HCT116 (cell line): ENCODE data around the gene SLC27A2. TPM values are rescaled to one million over a fixed set of nuclear protein-coding genes. Genes with fewer than 3 reads are reported as not detected.

Experiments
- ATAC-seq: fragments of 200-7000 bp; cut with Tn5 transposase; 2 replicates; pipeline ENCODE4 v1.9.1; 2020; ENCODE audit warnings: mild to moderate bottlenecking, moderate library complexity
- BruUV-seq: library from RNA; stranded (reverse); fragments of 400-500 nt; replicated peaks from 2 replicates; lab custom pipeline; 2021; lab: Mats Ljungman, UMichigan
- CTCF ChIA-PET: fragments of 300-600 bp; sonication (Branson Sonifier 250); formaldehyde crosslinking; loops from one replicate; lab custom pipeline; 2021; ENCODE audit warnings: antibody characterized with exemption; lab: Charles Lee
- POLR2A ChIA-PET: fragments of 300-600, 350-600 bp; sonication (Branson Sonifier 250); formaldehyde crosslinking; loops from one replicate; lab custom pipeline; 2021; ENCODE audit warnings: antibody characterized with exemption; lab: Charles Lee
- RAD21 ChIA-PET, 2 experiments: fragments of 300-600 bp; sonication (Branson Sonifier 250); formaldehyde crosslinking; loops; one replicate each; lab custom pipeline; 2023; ENCODE audit warnings: low total read pairs in 2 of 2; ENCODE audit not compliant: uncharacterized antibody in 2 of 2, unreplicated experiment in 2 of 2, low non-redundant PET in 1 of 2; lab: Charles Lee
- DNase-seq: peaks from one replicate; pipeline ENCODE4 v3.0.0-alpha.2; 2010; ENCODE audit warnings: low read depth, low spot score
- H2AFZ ChIP-seq: fragments of 200-600 bp; shearing (Covaris generic), sonication (generic); 2 replicates; pipeline ENCODE4 v1.6.1; 2017; ENCODE audit warnings: low read depth, mixed run types, mixed read lengths, antibody characterized with exemption, low read length; ENCODE audit not compliant: poor library complexity, severe bottlenecking
- H3K27ac ChIP-seq: 2 replicates; pipeline ENCODE4 v1.5.1; 2012; ENCODE audit warnings: low read depth, low read length
- H3K27me3 ChIP-seq: fragments of 200-600 bp; sonication (generic); 2 replicates; pipeline ENCODE4 v1.6.1; 2016; ENCODE audit warnings: mixed run types, low read length, mixed read lengths; ENCODE audit not compliant: insufficient read depth
- H3K36me3 ChIP-seq, 2 experiments: fragments of 200-500 bp in 1 of 2; fragments of 200-600 bp in 1 of 2; sonication (Bioruptor generic) in 1 of 2; sonication (generic) in 1 of 2; 2 replicates each; pipeline versions ENCODE4 v1.5.1 to v1.6.1; 2014 to 2016; ENCODE audit warnings: low read length in 2 of 2, inconsistent platforms in 1 of 2, mixed read lengths in 1 of 2, mixed run types in 1 of 2; ENCODE audit not compliant: insufficient read depth in 2 of 2, control insufficient read depth in 1 of 2
- H3K4me1 ChIP-seq, 2 experiments: fragments of 200-600 bp in 1 of 2; sonication (generic) in 1 of 2; 2 replicates each; pipeline versions ENCODE4 v1.5.1 to v1.6.1; 2012 to 2017; ENCODE audit warnings: low read length in 2 of 2, inconsistent platforms in 1 of 2, mild to moderate bottlenecking in 1 of 2, mixed read lengths in 1 of 2, mixed run types in 1 of 2, moderate library complexity in 1 of 2; ENCODE audit not compliant: insufficient read depth in 2 of 2, control insufficient read depth in 1 of 2
- H3K4me2 ChIP-seq: fragments of 200-600 bp; sonication (generic); 2 replicates; pipeline ENCODE4 v1.6.1; 2017; ENCODE audit warnings: mixed run types, low read length, mixed read lengths
- H3K4me3 ChIP-seq, 2 experiments: fragments of 200-600 bp in 1 of 2; sonication (generic) in 1 of 2; replicated peaks in 1 of 2; 2 replicates each; pipeline ENCODE4 v1.5.1; 2011 to 2016; ENCODE audit warnings: low read length in 2 of 2, control low read depth in 1 of 2, low read depth in 1 of 2, mild to moderate bottlenecking in 1 of 2, mixed read lengths in 1 of 2, mixed run types in 1 of 2
- H3K79me2 ChIP-seq: fragments of 200-600 bp; sonication (generic); 2 replicates; pipeline ENCODE4 v1.6.1; 2017; ENCODE audit warnings: mild to moderate bottlenecking, mixed run types, low read length, moderate library complexity, mixed read lengths; ENCODE audit not compliant: insufficient read depth
- H3K9ac ChIP-seq: fragments of 200-600 bp; sonication (generic); 2 replicates; pipeline ENCODE4 v1.6.1; 2016; ENCODE audit warnings: low read length, mixed read lengths
- H3K9me2 ChIP-seq: fragments of 200-600 bp; sonication (generic), shearing (Covaris generic); 2 replicates; pipeline ENCODE4 v1.6.1; 2017; ENCODE audit warnings: mixed run types, mild to moderate bottlenecking, moderate library complexity; ENCODE audit not compliant: insufficient read depth
- H3K9me3 ChIP-seq, 2 experiments: fragments of 200-500 bp in 1 of 2; fragments of 200-600 bp in 1 of 2; sonication (Bioruptor generic) in 1 of 2; sonication (generic) in 1 of 2; 2 replicates each; pipeline ENCODE4 v1.6.1; 2014 to 2017; ENCODE audit warnings: low read length in 2 of 2, mixed read lengths in 2 of 2, inconsistent platforms in 1 of 2, low read depth in 1 of 2, mild to moderate bottlenecking in 1 of 2, mixed run types in 1 of 2, moderate library complexity in 1 of 2; ENCODE audit not compliant: control insufficient read depth in 1 of 2, insufficient read depth in 1 of 2
- H4K20me1 ChIP-seq: fragments of 200-600 bp; sonication (generic), shearing (Covaris generic); 2 replicates; pipeline ENCODE4 v1.6.1; 2017; ENCODE audit warnings: mixed run types, mild to moderate bottlenecking, moderate library complexity; ENCODE audit not compliant: insufficient read depth
- CBX3 ChIP-seq: IDR thresholded peaks from 2 replicates; pipeline ENCODE4 v1.6.1; 2012; ENCODE audit warnings: low read depth
- CEBPB ChIP-seq: IDR thresholded peaks from 2 replicates; pipeline ENCODE4 v1.6.1; 2012; ENCODE audit warnings: low read depth
- EGR1 ChIP-seq: IDR thresholded peaks from 2 replicates; pipeline ENCODE4 v1.6.1; 2012; ENCODE audit warnings: low read depth
- ELF1 ChIP-seq: IDR thresholded peaks from 2 replicates; pipeline ENCODE4 v1.6.1; 2012; ENCODE audit warnings: low read depth, borderline replicate concordance
- EZH2 ChIP-seq: fragments of 200-600 bp; sonication (generic); IDR thresholded peaks from 2 replicates; pipeline ENCODE4 v1.6.1; 2017; ENCODE audit warnings: antibody characterized with exemption, mixed run types
- EZH2phosphoT487 ChIP-seq: fragments of 200-600 bp; IDR thresholded peaks from 2 replicates; pipeline ENCODE4 v1.6.1; 2018; ENCODE audit warnings: antibody characterized with exemption, borderline replicate concordance
- FOSL1 ChIP-seq: IDR thresholded peaks from 2 replicates; pipeline ENCODE4 v1.6.1; 2012; ENCODE audit warnings: low read depth
- MAX ChIP-seq: IDR thresholded peaks from 2 replicates; pipeline ENCODE4 v1.6.1; 2012
- POLR2A ChIP-seq: IDR thresholded peaks from 2 replicates; pipeline ENCODE4 v1.7.0; 2011; ENCODE audit warnings: borderline replicate concordance; ENCODE audit not compliant: insufficient read depth, insufficient read length; ENCODE audit errors: extremely low read depth
- RAD21 ChIP-seq: IDR thresholded peaks from 2 replicates; pipeline ENCODE4 v1.6.1; 2012; ENCODE audit warnings: low read depth, mild to moderate bottlenecking
- REST ChIP-seq: IDR thresholded peaks from 2 replicates; pipeline ENCODE4 v1.6.1; 2012; ENCODE audit warnings: low read depth
- SIN3A ChIP-seq: IDR thresholded peaks from 2 replicates; pipeline ENCODE4 v1.6.1; 2012; ENCODE audit warnings: low read depth
- SRF ChIP-seq: IDR thresholded peaks from 2 replicates; pipeline ENCODE4 v1.6.1; 2012; ENCODE audit warnings: low read depth
- TCF7L2 ChIP-seq: IDR thresholded peaks from 2 replicates; pipeline ENCODE4 v1.7.0; 2011; ENCODE audit warnings: borderline replicate concordance, inconsistent platforms; ENCODE audit not compliant: insufficient read depth, insufficient read length; ENCODE audit errors: extremely low read depth
- YY1 ChIP-seq: IDR thresholded peaks from 2 replicates; pipeline ENCODE4 v1.6.1; 2011; ENCODE audit warnings: low read length, low read depth, moderate library complexity, mild to moderate bottlenecking; ENCODE audit not compliant: insufficient replicate concordance; ENCODE audit errors: extremely low read depth
- ZFX ChIP-seq: fragments of 450-650 bp; IDR thresholded peaks from 2 replicates; pipeline ENCODE4 v1.6.1; 2017
- ZNF274 ChIP-seq: fragments of 200-500 bp; sonication (Bioruptor generic); IDR thresholded peaks from 2 replicates; pipeline ENCODE4 v1.6.1; 2014; ENCODE audit warnings: mild to moderate bottlenecking, low read depth, low read length, inconsistent platforms
- intact Hi-C: fragments of 100-400 bp; cut with micrococcal nuclease; formaldehyde crosslinking; loops from 2 replicates; pipeline ENCODE4 v1.10.0; 2022
- total RNA-seq: library from RNA; stranded (reverse); gene quantifications from one replicate; pipeline ENCODE4 v1.2.1, GENCODE V29; 2021; ENCODE audit not compliant: unreplicated experiment

Gene SLC27A2
- total RNA-seq, 1 experiment from 2014 or later, result 14.0 TPM

GRCh38 chr15:50189633-50190032 is 7.6 kb downstream of the SLC27A2 start:
- no peaks in the 10 kb centered on the region for H3K36me3 ChIP-seq
- TF ChIP-seq ZNF274 (no peak), TCF7L2 (no peak), EGR1 (no peak), RAD21 (no peak), YY1 (no peak), FOSL1 (no peak), SIN3A (no peak), EZH2 (no peak)
- no peaks in the 10 kb centered on the region for H3K4me1 ChIP-seq
- RAD21 ChIA-PET, result no interaction called here
- no peaks in the 10 kb centered on the region for H4K20me1 ChIP-seq
- DNase-seq (no peak), ATAC-seq (no peak)
- no peak overlapping the region for H3K9ac ChIP-seq
- no peak overlapping the region for H2AFZ ChIP-seq
- no peak overlapping the region for H3K4me2 ChIP-seq
- H3K27me3 ChIP-seq, result no peaks in the 10 kb centered on the region
- H3K9me2 ChIP-seq, result no peaks in the 10 kb centered on the region
- H3K4me3 ChIP-seq, result no peak overlapping the region
- H3K79me2 ChIP-seq, result no peaks in the 10 kb centered on the region
- H3K9me3 ChIP-seq, result no peaks in the 10 kb centered on the region
- intact Hi-C loops, result no loop called here
- POLR2A ChIA-PET, result no interaction called here
- CTCF ChIA-PET, result no interaction called here
- H3K27ac ChIP-seq, result no peak overlapping the region
- no TSS peak for BruUV-seq

GRCh38 chr15:50190166-50190570 is 8.2 kb downstream of the SLC27A2 start:
- ATAC-seq (no peak), DNase-seq (no peak)
- ChIA-PET POLR2A (no interaction called here), CTCF (no interaction called here), RAD21 (no interaction called here)
- Histone ChIP-seq H3K4me3 (no peak overlapping the region), H2AFZ (no peak overlapping the region), H3K9ac (no peak overlapping the region), H3K9me2 (no peaks in the 10 kb centered on the region), H3K36me3 (no peaks in the 10 kb centered on the region), H3K4me2 (no peak overlapping the region), H3K27me3 (no peaks in the 10 kb centered on the region), H4K20me1 (no peaks in the 10 kb centered on the region), H3K4me1 (no peaks in the 10 kb centered on the region), H3K27ac (no peak overlapping the region), H3K79me2 (no peaks in the 10 kb centered on the region), H3K9me3 (no peaks in the 10 kb centered on the region)
- no TSS peak for BruUV-seq
- intact Hi-C loops, result no loop called here
- TF ChIP-seq EZH2phosphoT487, result no peak
- no peak for TF ChIP-seq ELF1
- TF ChIP-seq CBX3, result no peak
- TF ChIP-seq CEBPB, result no peak
- TF ChIP-seq YY1, result no peak
- TF ChIP-seq TCF7L2, result no peak
- no peak for TF ChIP-seq ZNF274
- no peak for TF ChIP-seq RAD21
- TF ChIP-seq SRF, result no peak
- TF ChIP-seq POLR2A, result no peak
- no peak for TF ChIP-seq ZFX
- TF ChIP-seq REST, result no peak
- TF ChIP-seq EGR1, result no peak
- no peak for TF ChIP-seq MAX
- no peak for TF ChIP-seq SIN3A
